ENCODE measurements around the gene PODXL.

PODXL gene

GRCh38 chr7:131556053-131556908, at the start of gene PODXL:
Gene PODXL, minus strand, starts transcription at chr7:131556628. Its CDS starts 269 bp downstream, at chr7:131556359.
- DNase-seq: peak in 42 of 51 donors; percentile 9 to 81 (median 48)

- DNase-seq: no peak
Measured at GRCh38 chr7:131605280-131605878, 49.0 kb upstream of the PODXL start.

DNA sequence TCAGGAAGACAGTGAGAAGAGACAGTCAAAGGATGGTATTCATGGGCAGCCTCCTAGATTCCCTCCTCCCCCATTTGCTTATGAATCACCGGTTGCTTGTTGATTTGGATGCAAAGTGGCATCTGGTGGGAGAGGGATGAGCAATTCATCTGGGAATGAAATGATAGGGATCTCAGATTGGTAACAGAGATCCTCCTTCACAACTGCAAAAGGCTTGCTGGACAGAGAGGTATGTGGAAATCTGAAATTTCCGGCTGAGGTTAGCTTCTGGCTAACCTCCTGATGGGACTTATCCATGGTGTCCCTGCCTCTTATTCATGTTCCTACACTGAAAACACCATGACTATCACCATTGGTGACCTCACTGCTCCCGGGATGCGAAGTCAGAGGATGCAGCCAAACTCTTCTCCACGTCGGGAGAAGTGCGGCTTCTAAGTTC, 48.4 kb upstream of the PODXL start:
- DNase-seq: no peak

DNA sequence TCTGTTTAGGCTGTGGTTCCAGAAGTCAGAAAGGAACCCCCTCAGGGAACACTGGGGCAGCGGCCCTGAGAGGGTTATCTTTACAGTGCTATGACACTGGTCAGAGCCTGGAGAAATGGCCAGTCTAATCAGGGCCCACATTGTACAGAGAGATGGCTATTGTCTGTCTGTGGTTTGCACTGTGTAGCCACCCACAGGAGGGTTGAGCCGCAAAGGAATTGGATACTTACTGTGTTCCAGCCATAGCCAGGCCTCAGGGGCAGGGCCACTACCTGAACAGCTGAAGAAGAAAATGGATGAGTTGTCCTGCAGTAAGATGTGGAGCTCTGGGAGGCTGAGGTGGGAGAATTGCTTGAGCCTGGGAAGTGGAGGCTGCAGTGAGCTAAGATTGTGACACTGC, 47.5 kb upstream of the PODXL start:
- DNase-seq: no peak

- DNase-seq: no peak
Measured at GRCh38 chr7:131602994-131603372, 46.6 kb upstream of the PODXL start.

DNA sequence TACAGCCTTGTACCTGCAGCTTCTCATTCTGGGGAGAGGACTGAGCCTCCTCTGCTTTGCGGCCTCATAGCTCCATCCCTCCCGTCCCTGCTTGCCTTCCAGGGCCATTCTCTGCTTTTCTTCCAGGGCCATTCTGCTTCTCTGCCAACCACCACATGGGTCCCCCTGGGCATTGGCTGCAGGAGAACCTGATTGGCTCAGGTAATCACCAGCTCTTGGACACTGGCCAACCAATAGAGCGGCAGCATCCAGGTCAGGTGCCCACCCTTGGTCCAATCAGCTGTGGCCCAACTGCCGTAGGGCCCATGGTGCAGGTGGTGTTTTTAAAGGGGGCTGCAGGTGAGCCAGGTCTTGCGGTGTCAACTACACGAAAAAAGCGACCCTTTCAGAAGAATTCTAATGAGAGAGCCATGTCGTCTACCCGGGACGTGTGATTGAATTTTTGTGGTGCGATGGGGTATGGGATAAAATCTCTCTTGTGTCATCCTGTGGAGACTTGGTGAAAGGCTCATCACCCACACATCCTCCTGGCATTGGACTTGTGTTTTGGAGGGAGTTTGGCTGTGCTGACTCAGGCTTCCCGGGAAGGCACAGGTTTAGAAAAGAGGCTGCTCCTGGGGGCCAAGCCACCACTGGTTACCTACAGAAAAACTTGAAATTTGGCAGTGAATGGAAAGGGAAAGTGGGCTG, 46.0 kb upstream of the PODXL start:
- DNase-seq: no peak

DNA sequence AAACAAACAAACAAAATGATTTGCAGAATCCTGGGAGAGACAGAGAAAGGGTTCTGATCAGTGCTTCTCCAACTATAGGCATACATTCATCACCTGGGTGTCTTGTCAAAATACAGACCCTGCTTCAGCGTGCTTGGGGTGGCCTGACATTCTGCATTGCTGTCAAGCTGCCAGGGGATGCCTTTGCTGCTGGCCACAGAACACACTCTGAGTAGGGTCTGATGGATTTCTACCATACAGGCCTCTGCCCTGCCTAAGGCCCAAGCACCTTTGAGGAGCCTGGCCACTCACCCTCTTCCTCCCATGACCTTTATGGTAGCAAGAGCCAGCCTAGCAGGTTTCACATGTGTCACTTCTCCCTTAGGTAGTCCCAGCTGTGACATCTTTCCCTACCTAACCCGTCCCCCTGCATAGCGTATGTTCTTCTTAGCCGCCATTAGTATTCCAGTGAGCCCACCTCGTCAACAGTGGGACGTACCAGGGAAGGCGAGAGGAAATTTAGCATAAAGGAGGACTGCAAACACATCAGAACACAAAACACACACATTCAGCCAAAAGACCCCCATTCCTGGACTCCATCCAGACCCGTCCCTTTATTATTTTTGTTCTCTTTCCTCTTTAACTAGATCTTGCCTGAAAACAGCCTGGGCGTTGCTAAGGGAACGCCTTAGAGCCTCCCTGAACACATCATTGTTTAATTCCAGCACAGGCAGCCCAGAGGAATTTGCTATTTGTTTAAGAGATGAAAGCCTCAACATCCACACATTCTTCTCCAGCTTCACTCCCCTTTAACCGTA, 43.9 kb upstream of the PODXL start:
- peak in 2 of 51 donors; percentile 12 to 26 for DNase-seq

GRCh38 chr7:131596785-131597184, 40.4 kb upstream of the PODXL start:
- no peak for DNase-seq

- DNase-seq: no peak
Measured at GRCh38 chr7:131595699-131596098, 39.3 kb upstream of the PODXL start.

GRCh38 chr7:131591687-131592319, 35.4 kb upstream of the PODXL start:
- no peak for DNase-seq

GRCh38 chr7:131587315-131587923, 31.0 kb upstream of the PODXL start:
- no peak for DNase-seq

DNA sequence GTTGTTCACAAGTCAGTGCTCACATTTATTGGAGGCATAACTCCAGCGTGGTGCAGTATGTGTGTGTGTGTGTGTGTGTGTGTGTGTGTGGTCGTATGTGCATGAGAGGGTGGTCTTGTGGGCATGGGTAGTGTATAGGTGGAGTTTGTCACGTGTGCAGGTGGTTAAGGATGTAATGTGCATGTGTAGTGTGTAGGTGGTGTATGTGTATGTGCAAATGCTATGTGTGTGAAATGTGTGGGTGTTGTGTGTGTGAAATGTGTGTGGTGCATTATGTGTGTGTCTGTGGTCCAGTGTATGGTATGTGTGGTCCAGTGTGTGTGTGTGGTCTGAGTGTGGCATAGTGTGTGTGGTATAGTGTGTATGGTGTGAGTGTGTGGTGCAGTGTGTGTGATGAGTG, 30.3 kb upstream of the PODXL start:
- no peak for DNase-seq

GRCh38 chr7:131586259-131586658, 29.8 kb upstream of the PODXL start:
- no peak for DNase-seq

- no peak for DNase-seq
Measured at GRCh38 chr7:131583430-131583829, 27.0 kb upstream of the PODXL start.

GRCh38 chr7:131581241-131582051, 25.0 kb upstream of the PODXL start:
- no peak for DNase-seq

DNA sequence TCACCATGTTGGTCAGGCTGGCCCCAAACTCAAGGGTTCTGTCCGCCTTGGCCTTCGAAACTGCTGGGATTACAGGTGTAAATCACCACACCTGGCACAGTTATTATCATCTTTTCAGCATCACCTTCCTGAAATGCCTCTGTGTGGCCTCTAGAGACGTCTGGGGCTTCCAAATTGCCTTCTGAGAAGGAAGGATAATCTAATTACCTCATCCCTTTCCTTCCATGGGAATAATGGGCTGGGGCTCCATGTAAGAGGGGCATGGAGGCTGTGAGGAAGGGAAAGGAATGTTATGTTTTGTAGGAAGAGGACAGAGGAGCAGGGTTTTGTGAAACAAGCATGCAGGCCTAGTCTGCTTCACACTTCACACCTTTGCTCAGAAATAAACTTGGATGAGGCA, 22.2 kb upstream of the PODXL start:
- no peak for DNase-seq

DNA sequence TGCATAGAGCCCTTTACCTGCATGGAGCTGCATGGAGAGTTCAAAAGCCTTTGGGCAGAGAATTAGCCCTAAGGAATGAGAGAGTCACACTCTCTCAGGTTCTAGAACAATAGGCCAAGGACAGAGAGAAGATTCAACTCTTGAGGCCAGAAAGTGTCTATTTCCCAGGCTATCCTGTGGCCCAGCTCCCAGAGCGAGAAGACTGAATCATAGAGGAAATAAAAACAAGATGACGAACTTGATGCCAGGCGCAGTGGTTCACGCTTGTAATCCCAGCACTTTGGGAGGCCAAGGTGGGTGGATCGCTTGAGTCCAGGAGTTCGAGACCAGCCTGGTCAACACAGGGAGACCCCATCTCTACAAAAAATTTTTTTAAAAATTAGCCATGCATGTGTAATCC, 18.3 kb upstream of the PODXL start:
- no peak for DNase-seq

DNA sequence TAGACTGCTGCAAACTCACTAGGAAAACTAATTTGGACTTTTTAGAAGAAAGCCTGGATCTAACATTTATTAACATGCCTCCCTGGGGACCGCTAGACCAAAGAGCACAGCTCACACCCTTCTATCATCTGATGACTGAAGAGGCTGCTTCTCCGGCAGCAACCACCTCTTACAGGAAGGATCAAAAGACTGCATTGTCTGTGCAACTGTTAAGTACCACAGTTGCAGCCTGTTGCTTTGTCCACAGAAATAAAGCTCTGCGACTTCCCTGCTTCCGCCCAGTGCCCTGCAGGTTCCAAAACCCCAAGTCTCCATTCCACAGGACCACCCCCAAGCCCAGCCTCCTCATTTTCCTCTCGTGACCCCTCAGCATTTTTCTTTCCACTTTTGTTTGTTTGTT, 14.0 kb upstream of the PODXL start:
- no peak for DNase-seq

GRCh38 chr7:131568970-131569369, 12.5 kb upstream of the PODXL start:
- DNase-seq: no peak

- no peak for DNase-seq
Measured at GRCh38 chr7:131568510-131568909, 12.1 kb upstream of the PODXL start.

All from hypothalamus (tissue), 51 donors.